HG03135 (cell line): Measurements from ENCODE around the gene ZNF599.
"Not testable (repeated sequence)": the region's sequence is repeated elsewhere in the genome, so short reads cannot be mapped to it uniquely, and the experiment has no call there.

Source experiments
- ATAC-seq: cut with Tn5 transposase; IDR thresholded peaks from one replicate; pipeline ENCODE4 v1.9.1; 2021; ENCODE audit warnings: mild to moderate bottlenecking, moderate library complexity; ENCODE audit not compliant: unreplicated experiment

ZNF599 gene

DNA sequence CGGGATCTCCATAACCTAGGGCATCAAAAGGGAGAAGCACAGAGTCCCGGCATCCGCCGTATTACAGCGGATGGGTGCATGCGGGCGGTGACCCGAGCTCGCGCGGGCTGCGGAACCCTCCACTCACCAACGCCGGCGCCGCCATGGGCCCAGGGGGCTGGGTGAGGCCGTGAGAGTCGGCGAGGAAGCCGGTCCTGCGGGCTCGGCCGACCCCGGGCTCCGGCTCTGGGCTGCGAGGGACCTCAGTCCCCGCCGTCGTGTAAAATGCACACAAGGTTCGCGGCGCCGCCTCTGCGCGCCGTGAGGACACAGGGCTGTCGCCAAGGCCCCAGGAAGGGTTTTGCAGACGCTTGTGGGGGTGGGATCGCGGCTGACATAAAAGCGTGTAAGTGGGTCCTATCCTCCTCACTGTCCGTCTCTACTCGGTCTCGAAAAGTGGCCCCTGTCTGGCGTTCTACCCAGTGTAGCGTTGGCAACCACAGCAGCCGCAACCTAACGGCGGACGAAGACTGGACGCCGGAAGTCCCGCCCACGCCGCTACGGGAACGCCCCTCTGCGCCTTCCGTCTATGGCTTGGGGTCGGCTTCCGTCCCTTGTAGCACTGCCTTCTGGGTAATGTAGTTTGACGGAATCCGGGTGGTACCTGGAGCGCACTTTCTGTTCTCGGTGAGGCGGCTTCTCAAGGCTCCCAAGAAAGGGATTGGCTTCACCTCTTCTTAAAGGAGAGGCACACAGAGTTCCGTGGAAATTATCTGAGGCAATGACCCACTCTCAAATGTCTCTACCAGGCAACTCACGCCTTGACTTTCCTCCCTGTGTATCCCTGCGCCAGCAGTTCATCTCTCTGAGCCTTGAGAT, at the start of gene ZNF599:
TSS of gene ZNF599 (minus strand) at position 519 of the 858 bp plus-strand sequence. CDS start at position 145, 374 bp downstream.
- peak; percentile 95 for ATAC-seq

DNA sequence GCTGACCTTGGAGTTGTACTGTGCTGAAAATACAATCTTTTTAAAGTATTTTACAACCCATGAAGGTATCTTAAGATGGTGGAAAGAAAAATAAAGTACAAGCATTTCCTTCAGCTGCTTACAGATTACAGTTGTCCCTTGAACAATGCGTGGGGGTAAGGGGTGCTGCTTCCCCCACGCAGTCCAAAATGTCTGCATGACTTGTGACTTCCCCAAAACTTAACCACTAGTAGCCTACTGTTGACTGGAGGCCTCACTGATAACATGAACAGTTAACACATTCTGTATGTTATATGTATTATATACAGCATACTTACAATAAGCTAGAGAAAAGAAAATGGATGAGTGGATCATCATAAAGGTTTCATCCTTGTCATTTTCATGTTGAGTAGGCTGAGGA, 45.3 kb upstream of the ZNF599 start:
- no peak for ATAC-seq

DNA sequence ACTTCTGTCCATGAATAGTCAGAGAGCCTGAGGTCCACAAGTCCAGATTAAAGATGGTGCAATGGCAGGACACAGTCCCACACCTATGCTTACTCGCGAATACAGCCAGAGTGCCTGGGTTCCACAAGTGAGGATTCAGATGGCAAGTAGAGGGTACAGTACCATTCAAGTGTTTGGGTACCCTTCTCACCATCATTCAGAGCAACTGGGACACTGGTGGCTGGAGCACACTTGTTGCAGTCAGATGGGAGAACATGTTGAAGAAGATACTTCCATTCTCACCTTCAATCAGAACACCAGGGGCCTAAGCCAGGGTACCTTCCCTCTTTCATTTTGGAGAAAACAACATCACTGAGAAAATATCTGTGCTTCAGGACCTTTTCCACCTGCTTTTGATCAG, 43.7 kb upstream of the ZNF599 start:
- no peak for ATAC-seq

DNA sequence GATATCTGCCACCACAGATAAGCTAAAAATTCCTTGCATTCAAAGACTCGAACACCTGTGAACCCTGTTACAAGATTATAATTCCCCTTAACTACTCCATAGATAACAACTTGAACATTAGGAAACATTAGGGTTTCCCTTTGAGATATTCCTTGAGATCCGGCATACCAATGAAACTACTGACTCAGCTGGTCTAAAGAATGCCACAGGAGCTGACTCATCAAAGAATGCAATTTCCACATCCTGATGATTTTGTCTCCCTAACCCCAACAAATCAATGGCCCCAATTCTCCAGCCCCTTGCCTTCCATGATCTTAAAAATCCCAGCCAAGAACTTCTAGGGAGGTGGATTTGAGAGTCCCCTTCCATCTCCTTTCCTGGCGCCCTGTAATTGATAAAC, 35.6 kb upstream of the ZNF599 start:
- no peak for ATAC-seq

DNA sequence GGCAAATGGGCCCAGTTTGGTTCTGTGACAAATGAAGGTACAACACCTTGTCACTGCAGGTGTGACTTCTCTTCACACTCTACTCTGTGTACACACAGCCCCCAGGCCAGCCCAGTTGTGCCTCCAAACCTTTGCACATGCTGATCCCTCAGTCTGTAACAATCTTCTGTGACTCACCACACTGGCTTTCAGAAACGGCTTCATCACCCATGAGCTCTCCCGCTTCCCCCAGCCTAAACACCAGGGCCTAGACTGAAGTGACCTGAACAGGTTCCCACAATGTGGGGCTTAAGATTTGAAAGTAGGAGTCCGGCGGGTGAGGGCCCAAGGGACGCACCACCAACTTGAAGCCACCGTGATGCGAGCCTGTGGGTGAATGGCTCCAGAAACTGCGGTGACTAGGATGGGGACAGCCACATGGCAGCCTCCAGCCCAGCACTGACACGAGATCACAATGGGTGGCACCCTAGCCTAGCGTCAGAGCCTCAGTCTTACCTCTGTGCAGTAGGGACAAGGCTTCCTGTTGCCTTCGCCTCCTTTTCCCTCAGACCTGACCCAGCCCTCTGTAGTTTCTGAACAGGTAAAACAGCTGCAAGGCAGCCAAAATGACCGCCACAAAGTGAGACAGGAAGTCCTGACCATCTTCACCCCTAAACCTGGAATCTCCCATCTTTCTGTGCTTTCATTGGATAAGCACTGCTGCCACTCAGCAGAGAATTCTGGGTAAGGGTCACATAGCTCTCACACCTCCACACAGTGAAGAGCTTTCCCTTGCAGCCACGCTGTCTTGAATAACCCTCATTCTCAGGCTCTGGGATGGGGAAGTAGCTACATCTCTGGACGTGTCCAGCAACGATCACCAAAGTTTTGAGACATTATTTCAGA, 34.2 kb upstream of the ZNF599 start:
- no peak for ATAC-seq

DNA sequence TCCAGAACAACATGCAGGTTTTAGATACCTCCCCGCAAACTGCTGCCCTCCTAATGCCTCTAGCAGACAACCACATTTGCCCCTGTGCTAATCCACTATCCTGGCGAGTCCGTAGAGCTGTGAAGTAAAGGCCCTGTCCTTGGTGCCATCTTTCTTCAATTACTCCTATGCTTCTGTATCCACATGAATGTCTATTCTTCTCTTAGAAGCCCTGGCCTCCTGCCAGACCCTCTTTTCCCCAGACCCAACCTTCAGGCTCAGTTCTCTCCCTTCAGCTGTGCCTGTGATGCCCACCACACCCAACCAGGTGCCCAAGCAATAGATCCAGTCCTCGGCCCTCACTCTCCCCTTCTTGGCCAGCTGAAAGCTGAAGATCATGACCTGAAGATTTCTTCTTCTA, 31.1 kb upstream of the ZNF599 start:
- no peak for ATAC-seq

DNA sequence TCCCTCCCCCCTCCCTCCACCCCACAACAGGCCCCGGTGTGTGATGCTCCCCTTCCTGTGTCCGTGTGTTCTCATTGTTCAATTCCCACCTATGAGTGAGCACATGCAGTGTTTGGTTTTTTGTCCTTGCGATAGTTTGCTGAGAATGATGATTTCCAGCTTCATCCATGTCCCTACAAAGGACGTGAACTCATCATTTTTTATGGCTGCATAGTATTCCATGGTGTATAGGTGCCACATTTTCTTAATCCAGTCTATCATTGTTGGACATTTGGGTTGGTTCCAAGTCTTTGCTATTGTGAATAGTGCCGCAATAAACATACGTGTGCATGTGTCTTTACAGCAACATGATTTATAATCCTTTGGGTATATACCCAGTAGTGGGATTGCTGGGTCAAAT, 23.9 kb upstream of the ZNF599 start:
- not testable (repeated sequence) for ATAC-seq

DNA sequence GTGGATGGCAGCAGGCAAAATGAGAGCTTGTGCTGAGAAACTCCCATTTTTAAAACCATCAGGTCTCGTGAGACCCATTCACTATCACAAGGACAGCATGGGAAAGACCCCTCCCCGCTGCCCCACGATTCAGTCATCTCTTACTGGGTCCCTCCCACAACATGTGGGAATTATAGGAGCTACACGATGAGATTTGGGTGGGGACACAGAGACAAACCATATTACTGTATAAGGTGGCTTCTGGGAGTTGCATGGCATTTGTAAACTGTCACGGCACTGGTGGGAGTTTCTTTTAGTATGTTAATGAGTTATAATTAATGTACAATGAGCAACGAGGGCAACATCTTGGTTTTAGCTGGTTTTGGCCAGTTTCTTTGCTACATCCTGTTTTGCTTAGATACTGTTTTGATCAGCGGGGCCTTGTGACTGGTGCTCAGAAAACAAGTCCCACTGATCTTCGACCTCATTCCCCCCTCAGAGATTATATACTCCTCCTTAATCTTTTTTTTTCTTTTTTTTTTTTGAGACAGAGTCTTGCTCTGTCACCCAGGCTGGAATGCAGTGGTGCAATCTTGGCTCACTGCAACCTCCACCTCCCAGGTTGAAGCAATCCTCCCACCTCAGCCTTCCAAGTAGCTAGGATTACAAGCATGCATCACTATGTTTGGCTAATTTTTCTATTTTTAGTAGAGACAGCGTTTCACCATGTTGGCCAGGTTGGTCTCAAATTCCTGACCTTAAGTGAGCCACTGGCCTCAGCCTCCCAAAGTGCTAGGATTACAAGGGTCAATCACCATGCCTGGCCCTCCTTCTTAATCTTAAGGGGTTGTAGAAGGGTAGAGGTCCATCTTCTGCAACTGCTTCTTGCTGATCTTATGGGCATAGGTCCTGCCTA, 21.3 kb upstream of the ZNF599 start:
- no peak for ATAC-seq

DNA sequence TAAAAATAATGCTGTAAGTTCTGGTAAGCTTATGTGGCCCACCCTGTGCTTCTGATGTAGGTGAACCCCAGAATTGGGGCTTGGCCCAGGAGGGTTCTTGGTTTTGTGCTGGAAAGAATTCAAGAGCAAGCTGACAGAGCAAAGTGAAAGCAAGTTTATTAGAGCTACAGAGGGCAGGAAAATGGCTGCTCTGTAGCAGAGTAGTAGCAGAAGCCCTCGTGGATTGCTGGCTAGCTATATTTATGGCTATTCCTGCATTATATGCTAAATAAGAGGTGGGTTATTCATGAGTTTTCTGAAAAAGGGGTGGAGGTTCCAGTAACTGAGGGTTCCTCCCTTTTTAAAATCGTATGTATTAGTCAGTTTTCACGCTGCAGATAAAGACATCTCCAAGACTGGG, 20.6 kb upstream of the ZNF599 start:
- ATAC-seq = no peak

DNA sequence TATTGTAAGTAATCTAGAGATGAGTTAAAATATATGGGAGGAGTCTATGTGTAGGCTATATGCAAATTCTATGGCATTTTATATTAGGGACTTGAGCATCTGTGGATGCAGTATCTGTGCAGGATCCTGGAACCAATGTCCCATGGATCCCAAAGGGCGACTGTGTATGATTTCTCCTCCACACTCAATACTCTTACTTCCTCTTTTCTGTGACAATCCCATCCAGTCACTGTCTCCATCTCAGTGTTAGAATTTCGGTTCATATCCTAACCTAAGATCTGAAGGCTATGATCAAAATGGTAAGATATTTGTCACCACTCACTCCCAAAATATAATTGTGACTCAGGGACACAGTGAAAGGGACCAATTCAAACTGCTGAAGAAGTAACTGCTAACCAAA, 15.1 kb upstream of the ZNF599 start:
- ATAC-seq = no peak

DNA sequence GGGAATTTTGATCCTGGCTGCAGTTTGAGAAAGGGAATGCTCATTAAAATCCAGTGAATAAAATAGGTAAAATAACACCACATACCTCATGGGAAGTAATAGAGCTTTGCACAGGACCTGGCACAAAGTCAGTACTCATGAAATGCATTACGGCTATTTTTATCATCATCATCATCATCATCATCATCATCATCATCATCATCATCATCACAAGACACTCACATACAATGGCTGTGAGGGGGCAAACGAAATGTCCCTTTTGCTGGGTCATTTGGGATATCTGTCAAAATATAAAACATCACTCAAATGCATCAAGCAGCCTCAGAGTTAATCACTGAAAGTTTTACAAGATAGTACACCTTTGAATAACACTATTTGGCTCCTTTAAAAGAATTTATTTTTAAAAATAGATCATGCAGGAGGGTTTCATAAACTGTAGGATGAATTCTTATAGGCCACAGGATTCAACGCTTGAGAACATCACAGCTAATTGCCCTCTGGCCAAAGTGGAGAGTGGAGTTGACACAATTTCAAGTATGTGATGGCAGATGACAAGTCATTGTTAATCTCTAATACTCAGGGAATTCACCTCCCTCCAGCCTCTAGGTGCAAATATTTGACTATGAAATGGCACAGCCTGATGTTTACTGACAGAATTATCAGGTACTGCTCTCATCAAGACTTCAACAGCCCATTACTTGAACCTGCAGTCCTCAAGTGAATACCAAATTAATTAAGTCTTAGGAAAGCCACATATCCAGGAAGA, 14.2 kb upstream of the ZNF599 start:
- ATAC-seq = no peak

DNA sequence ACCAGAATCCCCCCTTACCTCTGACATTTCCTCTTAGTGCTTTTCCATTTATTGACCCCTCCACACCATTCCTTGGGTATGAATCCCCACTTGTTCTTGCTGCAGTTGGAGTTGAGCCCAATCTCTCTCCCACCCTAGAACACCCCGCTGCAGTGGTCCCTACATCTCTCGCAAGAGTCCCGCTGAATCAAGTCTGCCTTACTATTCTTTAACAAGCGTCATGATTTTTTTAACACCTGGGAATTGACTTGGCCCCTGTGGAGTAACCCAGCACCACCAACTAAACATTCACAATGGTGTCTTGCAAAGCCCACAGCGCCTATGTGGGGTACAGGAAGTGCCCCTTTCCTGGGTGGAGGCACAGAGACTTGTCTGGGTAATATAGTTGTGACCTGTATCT, 13.2 kb upstream of the ZNF599 start:
- no peak for ATAC-seq

DNA sequence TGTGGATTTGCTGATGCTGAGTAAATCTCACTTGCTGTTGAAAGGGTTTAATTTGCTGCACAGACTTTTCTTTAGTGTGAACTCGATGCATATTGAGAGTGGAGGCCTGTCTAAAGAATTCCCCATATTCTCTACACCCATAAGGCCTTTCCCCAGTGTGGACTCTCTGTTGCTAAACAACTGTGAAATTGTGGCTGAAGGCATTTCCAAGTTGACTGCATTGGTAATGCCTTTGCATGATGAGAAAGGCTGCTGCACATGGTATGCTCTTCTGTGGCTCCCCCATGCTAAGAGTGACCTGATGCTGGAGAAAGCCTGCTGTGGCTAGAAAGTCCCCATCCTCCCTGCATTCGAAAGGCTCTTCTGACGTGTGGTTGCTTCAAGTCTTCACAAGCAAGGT, 6.6 kb upstream of the ZNF599 start:
- ATAC-seq = no peak

DNA sequence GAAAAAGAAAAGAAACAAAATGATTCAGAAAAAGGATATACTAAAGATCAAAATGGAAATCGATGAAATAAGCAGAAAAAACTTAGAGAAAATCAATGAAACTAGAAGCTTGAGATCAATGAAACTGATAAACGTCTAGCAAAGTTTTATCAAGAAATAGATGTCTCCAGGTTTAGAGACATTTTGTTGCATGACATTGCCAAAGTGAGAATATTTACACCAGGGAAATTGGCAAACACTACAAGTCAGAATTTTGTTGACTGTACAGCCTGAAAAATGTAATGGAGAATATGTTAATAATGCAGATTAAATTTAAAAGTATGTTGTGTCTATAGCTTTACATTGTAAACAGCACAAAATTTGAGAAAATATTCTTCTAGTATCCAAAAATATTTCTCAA, 5.3 kb upstream of the ZNF599 start:
- no peak for ATAC-seq

DNA sequence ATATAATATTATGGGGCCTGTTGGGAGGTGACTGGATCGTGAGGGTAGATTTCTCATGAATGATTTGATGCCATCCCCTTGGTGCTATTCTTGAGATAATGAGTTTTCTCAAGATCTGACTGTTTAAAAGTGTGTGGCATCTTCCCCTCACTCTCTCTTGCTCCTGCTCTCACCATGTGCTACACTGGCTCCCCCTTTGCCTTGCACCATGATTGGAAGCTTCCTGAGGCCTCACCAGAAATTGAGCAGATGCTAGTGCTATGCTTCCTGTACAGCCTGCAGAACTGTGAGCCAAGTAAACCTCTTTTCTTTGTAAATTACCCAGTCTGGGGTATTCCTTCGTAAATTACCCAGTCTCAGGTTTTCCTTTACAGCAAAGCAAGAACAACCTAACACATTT, 1.8 kb upstream of the ZNF599 start:
- ATAC-seq = no peak

DNA sequence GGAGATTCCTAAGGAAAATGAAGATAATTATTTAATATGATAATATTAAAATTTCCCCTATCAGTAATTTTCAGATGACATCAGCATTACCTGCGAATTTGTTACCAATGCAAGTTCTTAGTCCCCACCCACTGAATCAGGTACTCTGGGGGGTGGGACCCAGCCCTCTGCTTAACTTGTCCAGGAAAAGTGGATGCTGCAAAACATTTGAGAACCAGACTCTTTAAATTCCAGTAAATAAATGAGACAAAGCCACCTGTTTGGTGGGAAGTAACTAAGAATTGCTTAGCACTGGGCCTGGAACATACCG, 495 bp upstream of the ZNF599 start:
- ATAC-seq = no peak

DNA sequence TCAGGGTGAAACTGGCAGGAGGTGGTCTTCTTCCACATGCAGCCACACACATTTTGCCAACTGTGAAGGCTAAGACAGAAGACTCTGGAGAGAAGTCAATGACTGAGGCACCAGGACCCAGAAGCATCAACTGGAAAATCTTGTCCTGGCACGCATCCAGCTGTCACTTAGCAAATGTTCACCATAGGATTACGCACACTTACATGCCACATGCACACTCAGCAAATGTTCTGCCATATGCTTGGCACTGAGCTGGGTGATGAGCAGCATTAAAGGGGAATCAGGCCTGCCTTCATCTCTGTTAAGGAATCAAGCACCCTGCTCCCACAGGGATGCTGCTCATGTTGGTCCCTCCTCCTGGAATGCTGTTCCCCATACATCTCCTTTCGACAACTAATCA, 5.1 kb downstream of the ZNF599 start:
- ATAC-seq = no peak

DNA sequence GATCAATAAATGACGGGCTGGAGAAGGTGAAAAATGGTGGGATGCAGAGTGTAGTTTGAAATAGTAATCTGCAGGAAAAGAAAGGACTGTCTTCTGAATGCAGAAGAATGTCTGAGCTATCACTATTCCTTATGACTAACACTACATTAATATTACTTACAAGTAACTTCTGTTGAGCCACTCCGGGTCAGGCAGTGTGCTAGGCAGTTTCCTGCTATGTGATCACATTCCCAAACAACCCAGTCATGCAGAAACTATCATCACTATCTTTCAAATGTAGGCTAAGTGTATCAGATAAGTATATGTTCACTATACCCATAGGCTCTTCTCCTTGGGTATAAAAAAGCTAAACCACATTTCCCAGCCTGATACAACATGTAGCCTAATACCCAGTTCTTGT, 6.6 kb downstream of the ZNF599 start:
- no peak for ATAC-seq

DNA sequence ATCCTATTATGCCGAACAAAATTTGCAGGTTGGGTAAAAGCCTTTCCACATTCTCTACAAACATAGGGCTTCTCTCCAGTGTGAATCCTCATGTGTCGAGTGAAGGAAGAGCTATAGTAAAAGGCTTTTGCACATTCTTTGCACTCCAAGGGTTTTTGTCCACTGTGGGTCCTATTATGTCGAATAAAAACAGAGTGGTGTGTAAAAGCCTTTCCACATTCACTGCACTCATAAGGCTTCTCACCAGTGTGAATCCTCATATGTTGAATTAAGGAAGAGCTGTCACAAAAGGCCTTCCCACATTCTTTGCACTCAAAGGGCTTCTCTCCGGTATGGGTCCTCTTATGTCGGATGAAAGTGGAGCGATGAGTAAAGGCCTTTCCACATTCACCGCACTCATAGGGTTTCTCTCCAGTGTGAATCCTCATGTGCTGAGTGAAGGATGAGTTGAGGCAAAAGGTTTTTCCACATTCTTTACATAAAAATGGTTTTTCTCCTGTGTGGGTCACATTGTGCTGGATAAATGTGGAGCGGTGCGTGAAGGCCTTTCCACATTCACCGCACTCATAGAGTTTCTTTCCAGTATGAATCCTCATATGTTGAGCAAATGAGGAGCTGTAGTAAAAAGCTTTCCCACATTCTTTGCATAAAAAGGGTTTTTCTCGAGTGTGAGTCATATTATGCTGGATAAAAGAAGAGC, 13.6 kb downstream of the ZNF599 start:
- no peak for ATAC-seq

DNA sequence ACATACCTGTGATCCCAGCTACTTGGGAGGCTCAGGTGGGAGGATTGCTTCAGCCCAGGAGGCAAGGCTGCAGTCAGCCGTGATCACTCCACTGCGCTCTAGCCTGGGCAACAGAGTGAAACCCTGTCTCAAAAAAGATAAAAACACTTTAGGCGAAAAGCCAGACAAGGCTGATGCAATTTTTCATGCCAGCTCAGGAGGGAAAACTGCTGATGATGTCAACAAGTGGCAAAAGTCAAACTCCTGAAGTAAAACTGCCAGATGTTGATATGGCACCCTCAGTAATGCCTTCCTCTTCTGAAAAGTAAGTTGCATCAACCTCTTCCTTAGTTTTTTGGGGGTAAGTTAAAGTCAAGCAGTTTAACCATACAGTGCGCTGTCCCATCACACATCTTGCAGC, 15.6 kb downstream of the ZNF599 start:
- ATAC-seq = no peak
